ENCODE data around the gene TAF6L. TPM values are rescaled to one million over a fixed set of nuclear protein-coding genes. Genes with fewer than 3 reads are reported as not detected.

TAF6L gene
- total and polyA plus RNA-seq, 9 of the 15 experiments (the other 6 are each of a cell fraction or from before 2014, with no cell fraction given): 0.04 to 45.5 (median 20.8) TPM

GRCh38 chr11:62831520-62832335, 60.5 kb downstream of the TAF6L start, which contains the start of gene STX5 (continued):
- TF ChIP-seq SAP30 (IDR thresholded peaks at IDR 0.05; ENCODE audit: borderline replicate concordance, insufficient read depth, low read depth, low read length, poor library complexity, severe bottlenecking) (peak; percentile 67), TBL1XR1 (IDR thresholded peaks at IDR 0.05; ENCODE audit: low read length in 2 of 2) (0 out of 4 replicates have a peak, but pooled peaks have one; percentile 4 to 11), ARNT (IDR thresholded peaks at IDR 0.05) (0 out of 4 replicates have a peak, but pooled peaks of 1 of the 2 experiments have one; percentile 6), FOXK2 (conservative IDR thresholded peaks at IDR 0.05 in 1 of 2, IDR thresholded peaks at IDR 0.05 in 1 of 2; ENCODE audit: low read depth in 2 of 2) (peak; percentile 91 to 95), AFF1 (IDR thresholded peaks at IDR 0.05; ENCODE audit: low read depth in 1 of 2, partially characterized antibody in 2 of 2) (peak in 1 of 2 experiments; percentile 25), HBP1 (CRISPR knock-in tag; IDR thresholded peaks at IDR 0.05) (peak; percentile 88; the same call in 1 of the 2 replicates), ELK1 (CRISPR knock-in tag; IDR thresholded peaks at IDR 0.05) (no peak), AFF4 (CRISPR knock-in tag; IDR thresholded peaks at IDR 0.05) (peak; percentile 92), GTF2F1 (IDR thresholded peaks at IDR 0.05; ENCODE audit: low read depth, low read length) (peak; percentile 39; the same call in 1 of the 2 replicates), CXXC5 (CRISPR knock-in tag; IDR thresholded peaks at IDR 0.05) (peak; percentile 48), ASH1L (IDR thresholded peaks at IDR 0.05; ENCODE audit: borderline replicate concordance, low read depth, partially characterized antibody) (peak; percentile 94), HDAC1 (IDR thresholded peaks at IDR 0.05) (peak in 1 of 2 experiments; percentile 36; a peak in 1 of 4 replicates), CCNT2 (IDR thresholded peaks at IDR 0.05; ENCODE audit: borderline replicate concordance, extremely low read depth, insufficient read length, low read depth, low read length) (peak; percentile 21)
